GM19043 (cell line): ENCODE data around the gene SARDH.

ENCODE experiments used
- ATAC-seq: cut with Tn5 transposase; IDR thresholded peaks from one replicate; pipeline ENCODE4 v1.9.1; 2021; ENCODE audit warnings: low read depth; ENCODE audit not compliant: unreplicated experiment

Gene SARDH

DNA sequence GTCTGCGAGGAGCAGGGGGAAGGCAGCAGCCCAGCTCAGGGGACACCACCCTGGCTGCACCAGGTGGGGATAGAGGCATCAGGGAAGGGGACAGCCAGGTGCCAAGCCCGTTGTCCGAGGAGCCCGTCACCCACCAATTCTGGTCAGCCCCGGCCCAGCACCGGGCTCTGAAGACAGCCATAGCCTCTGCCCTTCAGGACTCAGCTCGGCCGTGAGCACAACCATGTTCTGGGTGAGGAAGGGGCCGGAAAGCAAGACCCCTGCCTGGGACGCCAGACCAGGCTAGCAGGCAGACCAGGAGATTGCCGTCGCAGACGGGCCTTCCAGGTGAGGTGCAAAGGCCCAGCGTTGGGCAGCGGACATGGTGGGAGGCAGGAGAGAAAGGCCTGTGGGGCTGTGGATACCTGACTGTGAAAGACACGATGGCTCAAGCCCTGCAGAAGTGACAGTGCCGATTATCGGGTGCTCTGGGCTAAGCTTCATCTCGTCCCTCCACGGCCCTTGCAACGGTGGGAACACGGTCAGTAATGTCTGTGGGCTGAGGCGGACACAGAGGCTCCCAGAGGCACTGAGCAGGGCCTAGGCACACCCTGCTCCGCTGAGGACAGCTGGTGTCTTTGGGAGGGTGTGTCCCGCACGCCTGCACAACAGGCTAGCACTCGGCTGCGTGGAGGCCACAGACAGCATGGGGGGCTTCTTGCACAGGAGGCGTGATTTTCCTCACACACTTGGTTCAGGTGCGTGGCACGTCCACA lies 65.5 kb downstream of the SARDH start:
- no peak for ATAC-seq

DNA sequence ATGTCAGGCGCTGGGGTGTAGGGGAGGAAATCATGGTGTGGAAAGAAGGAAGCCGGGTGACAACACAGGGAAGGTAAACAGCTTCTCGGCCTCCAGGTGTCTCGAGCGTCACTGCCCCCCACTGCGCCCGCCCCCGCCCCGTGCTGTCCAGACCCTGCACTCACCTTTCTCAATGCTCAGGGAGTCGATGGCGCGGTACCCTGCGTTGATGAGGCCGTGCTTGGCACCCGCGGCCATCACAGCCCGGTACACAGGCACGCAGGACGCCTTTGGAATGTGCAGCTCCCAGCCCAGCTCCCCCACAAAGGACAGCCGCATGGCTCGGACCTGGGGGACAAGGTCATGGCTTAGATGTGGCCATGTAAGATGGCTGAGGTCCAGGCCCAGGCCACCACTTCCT lies 66.8 kb downstream of the SARDH start:
- no peak for ATAC-seq

DNA sequence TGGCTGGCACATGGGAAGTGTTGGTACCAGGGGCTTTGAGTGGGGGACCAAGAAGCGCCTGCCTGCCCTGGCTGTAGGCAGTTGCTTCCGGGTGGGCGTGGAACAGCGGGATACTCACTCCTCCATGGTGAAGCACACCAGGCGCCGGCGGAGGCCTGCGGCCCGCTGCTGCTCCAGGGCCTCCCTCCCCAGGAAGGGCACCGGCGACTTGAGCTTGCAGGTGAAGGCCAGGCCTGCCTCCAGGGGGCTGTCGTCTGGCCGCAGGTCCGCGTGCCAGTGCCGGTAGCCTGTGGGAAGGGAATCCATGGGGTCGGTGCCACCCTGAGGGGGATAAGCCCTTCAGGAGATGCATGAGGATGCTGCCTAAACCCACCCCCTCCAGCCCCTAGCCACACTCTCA lies 67.7 kb downstream of the SARDH start:
- ATAC-seq = no peak

DNA sequence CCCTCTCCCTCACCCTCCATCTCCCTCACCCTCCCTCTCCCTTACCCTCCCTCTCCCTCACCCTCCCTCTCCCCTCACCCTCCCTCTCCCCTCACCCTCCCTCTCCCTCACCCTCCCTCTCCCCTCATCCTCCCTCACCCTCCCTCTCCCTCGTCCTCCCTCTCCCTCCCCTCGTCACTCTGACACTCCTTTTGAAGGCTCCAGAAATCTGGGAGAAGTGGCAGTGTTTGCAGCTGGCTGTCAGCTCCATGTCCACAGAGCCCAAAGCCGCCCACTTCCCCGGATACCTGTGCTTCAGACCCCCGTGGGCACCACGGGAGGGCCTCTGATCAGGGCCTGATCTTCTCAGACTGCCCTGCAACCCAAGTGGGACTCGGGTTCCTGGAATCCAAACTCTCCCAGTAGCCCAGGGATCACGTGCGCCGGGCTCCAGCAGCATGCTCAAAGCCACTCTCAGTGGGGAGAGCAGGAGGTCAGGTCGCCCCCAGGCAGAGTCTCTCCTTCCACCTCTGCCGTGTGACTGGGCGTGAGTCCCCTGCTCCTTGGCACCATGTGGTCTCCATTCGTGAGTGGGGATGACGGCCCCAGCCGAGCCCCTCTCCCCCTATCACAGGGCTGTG lies 68.9 kb downstream of the SARDH start:
- ATAC-seq = no peak

DNA sequence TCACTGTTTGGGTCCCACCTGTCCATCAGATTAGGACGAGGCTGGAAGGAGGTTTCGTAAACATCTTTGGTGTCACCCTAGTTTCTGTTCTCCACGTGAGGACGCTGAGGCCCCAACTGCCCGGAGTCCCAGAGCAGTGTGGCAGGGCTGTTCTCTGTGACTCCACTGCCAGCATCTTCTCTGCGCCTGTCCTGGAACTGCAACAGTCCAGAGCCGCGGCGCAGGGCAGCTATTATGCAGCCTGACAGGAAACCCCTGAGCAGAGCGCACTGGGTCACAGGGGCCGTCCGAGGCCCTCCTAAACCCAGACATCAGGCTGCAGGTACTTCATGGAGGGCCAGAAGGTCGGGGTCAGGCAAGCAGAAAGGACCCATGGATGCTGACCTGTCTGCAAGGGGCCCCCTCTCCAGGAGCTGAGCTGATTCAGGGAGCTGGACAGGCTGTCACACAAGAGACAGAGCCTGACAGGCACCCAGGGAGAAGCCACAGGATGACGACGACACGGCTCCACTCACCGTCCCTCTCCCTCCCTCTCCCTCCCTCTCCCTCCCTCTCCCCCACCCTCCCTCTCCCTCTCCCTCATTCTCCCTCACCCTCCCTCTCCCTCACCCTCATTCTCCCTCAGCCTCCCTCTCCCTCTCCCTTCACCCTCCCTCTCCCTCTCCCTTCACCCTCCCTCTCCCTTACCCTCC lies 70.2 kb downstream of the SARDH start:
- ATAC-seq = no peak

DNA sequence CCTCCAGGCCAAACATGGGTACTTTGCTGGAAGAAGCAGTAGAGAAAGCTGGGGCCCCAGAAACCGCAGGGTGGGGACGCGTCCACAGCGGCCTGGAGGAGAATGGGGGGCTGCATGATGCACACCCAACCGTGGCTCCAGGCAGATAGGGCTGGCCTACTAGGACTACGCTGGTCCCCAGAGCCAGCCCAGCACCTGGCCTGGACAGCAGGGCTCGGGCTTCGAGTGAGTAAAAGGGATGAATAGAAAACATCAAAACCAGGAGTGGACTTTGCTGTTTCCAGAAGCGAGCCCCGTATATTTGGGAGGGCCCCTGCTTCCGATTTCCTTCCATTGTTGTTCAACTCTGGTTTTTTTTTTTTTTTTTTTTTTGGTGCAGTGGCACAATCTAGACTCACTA lies 71.3 kb downstream of the SARDH start:
- no peak for ATAC-seq

DNA sequence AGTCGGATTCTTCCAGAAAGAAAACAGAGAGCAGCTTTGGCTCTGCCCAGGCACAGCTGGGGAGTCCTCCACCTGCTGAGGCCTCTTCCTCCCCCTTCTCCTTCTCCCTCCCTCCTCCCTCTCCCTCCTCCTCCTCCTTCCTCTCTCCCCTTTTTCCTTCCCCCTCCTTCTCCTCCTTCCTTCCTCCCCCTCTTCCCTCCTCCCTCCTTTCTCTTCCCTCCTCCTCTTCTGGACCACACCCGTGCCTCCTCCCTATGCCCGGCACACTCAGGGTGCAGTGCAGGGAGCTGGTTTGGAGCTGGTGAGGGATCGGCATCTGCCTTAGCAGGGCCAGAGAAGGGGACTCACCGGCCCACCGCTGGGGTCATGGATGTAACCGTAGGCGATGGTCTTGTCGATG lies 71.8 kb downstream of the SARDH start:
- no peak for ATAC-seq

DNA sequence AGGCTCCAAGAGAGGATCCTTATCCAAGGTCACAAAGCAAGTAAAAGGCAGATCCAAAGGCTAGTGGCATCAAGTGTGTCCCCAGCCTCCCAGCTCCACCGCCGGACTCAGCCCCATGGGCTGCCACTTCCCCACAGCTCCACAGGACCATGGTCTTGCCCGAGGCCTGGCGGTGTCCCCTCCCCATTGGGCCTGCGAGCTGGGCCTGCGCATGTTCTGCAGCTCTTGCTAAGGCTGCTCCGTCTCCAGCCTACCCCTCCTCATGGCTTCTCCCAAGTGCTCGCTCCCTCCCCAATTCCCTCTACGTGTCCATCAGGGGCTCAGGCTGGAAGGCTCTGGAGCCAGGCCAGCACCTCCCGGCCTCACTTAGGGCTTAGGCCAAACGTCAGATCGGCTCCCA lies 72.6 kb downstream of the SARDH start:
- no peak for ATAC-seq

DNA sequence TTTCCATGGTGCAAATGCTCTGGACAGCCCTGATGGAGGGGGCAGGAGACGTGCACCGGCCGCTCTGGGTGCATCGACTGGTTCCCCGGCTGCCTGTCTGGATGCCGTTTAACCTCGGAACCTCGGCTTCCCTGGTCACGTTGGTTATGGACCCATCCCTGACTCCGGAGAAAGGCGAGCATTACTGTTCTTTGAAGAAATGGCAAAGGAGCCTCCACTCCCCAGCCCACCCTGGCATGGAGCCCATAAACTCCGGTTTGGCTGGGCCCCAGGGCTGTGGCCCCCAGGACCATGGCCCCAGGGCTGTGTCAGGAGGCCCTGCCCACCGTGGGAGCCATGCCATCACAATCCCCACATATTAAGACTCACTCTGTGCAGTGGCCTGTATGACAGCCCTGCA lies 73.1 kb downstream of the SARDH start:
- ATAC-seq = no peak

DNA sequence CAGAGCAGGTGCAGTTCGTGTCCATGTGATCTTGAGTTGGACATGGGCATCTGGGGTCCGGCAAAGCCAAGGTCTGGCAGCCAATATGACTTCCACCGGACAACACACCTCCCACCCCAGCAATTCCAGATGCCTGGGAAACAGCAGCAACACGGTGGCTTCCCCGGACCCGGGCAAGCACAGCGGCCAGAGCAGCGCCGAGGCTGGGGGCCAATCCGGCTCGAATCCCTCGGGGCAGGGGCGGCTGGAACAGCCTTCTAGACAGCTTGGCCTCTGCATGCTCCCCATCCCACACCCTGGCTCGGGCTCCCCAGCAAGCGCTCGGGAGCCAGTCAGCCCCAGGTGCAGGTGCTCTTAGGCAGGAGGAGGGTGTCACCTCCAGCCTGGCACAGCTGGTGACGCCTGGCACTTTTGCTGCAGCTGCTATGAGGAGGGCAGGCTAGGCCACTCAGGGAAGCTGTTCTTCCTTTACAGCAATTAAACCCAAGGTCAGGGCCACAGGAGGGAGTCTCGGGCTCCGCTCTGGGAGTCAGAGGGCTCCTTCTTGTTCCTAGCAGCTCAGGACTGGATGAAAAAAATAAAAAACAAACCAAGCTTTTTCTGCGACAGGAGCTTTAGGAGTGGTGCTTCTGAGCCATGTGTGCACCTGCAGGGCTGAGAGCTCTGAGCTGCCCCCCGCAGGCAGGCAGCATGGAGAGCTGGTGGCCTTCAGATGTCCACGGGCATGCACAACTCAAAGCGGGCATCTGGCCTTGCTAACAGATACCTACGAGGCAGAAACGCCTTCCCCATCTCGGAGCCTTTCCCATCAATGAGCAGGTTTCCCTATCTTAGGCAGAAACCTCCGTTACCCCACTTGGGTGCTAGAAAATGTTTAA lies 73.7 kb downstream of the SARDH start:
- ATAC-seq = no peak

DNA sequence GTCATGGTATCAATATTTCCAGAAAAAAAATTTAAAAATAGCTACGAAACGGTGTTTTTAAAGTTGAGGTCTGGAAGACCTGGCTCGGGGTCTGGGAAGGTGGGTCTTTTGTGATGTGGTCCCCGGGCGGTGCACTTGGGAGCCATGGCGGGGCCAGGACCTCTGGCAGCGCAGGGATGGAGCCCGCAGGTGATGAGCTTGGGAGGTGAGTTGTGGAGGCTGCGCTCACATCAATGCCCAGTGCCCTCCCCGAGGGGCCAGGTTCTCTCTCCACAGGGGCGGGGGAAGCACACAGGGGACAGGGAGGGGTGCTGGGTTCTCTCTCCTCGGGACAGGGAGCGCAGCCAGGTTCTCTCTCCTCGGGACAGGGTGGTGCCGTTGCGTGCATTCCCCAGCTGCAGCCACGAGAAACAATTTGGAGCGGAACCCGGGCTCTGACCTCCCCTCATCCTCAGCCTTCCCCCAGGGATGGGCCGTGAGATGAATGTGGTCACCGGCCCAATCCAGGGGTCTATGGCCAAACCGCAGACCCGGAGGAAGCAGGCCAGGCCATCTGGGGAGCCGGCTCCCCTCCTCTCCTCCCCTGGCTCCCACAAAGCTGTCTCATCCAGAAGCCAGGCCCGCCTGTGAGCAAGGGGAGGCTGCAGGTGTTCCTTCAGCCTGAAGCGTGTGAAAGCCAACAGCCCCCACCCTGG lies 76.2 kb downstream of the SARDH start:
- ATAC-seq = no peak

DNA sequence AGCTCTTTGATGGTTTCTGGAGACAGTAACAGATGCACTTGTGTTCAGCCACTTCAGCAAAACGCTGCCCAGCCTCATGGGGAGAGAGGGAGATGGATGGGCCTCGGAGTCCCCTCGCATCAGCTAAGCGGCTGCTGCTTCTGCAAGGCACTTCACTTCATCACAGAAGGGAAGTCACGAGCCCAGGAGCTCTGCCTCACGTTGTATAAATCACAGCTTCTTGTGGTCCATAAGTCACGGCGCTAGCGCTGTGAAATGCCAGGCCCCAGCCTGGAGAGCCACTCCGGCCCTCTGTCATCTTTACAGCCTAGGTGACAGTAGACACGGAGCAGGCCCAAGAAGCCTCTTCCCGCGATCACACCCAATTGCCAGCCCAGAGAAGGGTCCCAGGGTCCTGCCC lies 78.6 kb downstream of the SARDH start:
- no peak for ATAC-seq

DNA sequence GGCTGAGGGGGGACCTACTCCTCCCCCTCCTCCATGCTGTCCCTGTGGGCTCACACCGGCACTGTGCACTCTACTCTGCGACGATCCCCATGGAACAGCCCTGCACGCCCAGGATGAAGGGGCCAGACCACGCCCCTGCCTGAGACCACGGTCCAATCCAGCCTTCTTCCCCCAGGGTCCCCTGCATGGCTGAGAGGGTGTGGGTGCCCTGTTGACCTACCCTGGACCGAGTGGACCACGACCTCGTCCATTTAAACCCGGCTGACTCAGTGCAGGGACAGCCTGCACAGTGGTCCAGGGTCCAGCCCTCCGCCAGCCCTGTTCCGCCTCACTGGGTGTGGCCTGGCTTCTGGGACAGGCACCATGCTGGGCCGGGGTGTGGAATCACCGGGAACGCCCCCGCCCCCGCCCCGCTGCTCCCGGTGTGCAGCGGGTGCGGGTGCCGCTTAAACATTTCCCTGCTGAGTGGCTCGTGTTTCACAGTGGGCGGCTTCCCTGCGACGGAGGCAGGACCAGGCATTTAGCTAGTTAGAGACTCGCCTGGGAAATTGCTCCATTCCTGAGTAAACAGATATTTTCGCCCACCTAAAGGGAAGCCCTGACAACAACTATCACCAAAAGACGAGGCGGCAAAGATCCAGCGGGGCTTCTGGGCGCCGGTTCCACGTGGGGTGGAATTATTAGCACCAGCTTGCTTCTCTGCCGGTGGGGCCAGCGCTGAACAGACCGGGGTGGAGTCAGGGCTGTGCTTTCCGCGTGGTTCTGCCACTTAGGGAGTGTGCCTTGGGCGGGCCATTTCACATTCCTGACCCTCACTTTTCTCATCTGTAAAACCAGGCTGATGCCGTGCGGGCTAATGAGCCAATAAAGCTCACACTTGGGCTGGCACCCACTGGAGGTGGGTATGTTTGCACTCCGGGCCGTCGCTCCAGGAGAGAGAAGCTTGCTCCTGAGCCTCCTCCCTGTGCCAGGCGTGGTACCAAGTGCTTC lies 79.4 kb downstream of the SARDH start:
- ATAC-seq = no peak

DNA sequence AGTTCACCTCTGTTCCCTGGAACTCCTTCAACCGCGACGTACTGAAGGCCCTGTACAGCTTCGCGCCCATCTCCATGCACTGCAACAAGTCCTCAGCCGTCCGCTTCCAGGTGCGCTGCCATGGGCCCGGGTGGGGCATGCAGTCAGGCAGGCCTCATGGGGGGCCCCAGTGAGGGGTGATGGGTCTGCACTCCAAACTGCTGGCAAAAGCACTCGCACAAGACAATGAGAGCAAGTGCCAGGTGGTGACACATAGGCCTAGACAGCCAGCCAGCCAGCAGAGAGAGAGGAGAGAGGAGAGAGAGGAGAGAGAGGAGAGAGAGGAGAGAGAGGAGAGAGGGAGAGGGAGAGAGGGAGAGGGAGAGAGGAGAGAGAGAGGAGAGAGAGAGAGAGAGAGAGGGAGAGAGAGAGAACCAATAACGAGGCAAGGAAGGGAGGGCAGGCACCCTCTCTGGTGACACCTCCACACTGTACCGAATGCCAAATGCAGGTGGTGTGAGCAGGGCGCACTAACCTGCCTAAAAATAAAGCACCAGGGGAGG lies 81.0 kb downstream of the SARDH start:
- ATAC-seq = no peak

DNA sequence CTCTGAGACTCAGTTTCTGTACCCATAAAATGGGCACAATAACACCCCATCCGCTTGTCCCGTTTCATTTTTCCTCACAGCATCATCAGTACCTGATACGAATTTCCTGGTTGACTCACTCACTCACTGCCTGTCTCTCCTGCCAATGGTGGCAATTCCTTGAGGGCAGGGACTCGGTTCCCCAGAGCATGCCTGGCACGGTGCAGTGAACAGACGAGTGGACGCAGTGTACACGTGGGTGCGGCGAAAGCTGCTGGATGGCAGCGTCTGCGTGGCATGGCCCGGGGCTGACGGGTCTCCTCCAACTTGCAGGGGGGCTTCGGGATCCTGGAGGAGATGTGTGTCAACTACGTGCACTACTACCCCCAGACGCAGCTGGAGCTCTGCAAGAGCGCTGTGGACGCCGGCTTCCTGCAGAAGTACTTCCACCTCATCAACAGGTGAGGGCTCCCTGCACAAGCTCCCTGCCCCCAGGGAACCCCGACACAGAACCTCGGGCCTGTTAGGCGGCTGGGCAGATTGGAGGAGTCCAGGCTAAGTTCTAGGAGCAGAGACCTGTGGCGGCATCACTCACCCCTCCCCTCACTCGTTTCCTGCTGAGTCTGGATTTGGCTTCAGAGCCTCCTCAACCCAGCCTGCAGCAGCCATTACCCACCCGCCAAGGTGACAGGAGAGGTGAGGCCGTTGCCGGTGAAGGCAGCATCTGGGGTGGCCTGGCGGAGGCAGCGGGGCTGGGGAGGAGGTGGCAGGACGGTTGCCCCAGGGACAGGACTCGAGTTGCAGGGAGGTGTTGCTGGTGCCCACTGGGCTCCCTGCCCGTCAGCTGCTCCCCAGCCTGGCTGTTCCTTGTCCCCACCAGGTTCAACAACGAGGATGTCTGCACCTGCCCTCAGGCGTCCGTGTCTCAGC lies 81.7 kb downstream of the SARDH start:
- ATAC-seq = no peak

DNA sequence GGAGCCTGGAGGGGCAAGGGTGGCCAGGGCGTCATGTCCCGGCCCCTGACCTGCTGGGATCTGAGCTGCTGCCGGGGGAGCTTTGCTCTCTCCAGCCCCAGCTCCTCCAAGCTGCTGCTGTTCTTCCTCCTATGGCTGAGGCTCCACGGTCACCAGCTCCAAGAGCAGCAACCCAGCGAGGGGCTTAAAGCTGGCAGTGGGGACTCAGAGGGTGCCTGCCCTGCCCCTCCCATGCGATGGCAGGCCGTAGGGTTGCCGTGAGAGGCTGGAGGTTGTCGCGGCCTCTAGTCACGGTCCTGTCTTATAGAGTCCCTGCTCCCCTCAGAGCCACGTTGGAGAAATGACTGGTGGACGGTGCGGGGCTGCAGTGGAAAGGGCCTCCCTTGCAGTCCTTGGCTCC lies 82.5 kb downstream of the SARDH start:
- no peak for ATAC-seq

DNA sequence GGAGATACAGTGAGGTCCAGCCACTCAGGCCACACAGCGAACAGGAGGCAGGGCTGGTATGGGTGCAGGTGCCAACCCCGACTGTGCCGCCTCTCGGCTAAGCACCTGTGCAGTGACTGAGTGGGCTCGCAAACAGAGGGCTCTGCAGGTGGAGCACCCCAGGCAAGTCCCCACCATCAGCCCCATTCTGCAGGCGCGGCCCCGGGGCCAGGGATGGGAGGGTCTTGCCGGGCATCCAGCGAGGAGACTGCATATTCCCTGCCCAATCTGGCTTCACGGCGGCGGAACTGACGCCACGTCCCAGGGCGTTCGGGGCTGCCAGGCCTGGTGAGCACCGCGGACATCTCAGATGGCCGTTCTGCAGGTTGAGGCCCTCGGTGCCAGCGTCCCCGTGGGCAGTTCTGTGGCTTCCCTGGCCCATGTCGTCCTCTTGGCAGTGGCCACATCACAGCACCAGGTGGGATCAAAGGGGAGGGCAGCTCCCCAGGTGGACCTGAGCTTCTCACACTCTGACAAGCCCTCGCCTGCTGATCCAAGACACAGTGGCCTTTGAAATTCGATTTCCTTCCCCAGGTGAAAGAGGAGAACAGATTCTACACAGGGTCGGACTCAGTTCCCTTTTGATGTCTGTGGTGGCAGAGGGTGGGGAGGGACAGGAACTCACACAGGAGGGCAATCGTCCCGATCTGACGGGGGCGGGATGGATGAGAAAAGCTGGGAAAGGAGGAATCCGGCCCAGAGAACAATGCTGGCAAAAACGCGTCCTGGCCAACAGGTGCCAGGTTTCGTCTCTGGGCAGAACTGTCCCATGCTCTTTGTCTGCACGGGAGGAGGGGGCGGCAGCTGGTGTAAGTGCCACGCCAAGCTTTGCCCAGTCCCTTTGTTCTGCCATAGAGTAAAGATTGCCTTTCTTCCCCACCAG lies 83.2 kb downstream of the SARDH start:
- ATAC-seq = no peak
